Endothelial cell of umbilical vein (primary cell): Measurements from ENCODE around the gene DLG1. TPM values are rescaled to one million over a fixed set of nuclear protein-coding genes. Genes with fewer than 3 reads are reported as not detected.

Source experiments
- BruUV-seq: library from RNA; stranded (reverse); fragments of 400-500 nt; replicated peaks from 2 replicates; lab custom pipeline; 2021; lab: Mats Ljungman, UMichigan
- CTCF ChIA-PET: fragments of 300-600, 350-600 bp; sonication (Branson Sonifier 250); formaldehyde crosslinking; loops from one replicate; lab custom pipeline; 2021; ENCODE audit warnings: antibody characterized with exemption, inconsistent platforms; lab: Charles Lee
- POLR2A ChIA-PET: fragments of 300-600, 350-600 bp; sonication (Branson Sonifier 250); formaldehyde crosslinking; loops from one replicate; lab custom pipeline; 2021; ENCODE audit warnings: antibody characterized with exemption, inconsistent platforms; lab: Charles Lee
- DNase-seq: peaks from one replicate; pipeline ENCODE4 v3.0.0-alpha.2; 2011; ENCODE audit warnings: low read depth, low spot score
- FAIRE-seq: peaks from 2 replicates; lab custom pipeline; 2011; peaks lifted over from hg19 to GRCh38; lab: Jason Lieb, UNC
- H2AFZ ChIP-seq: 2 replicates; pipeline ENCODE4 v1.6.0; 2012; ENCODE audit warnings: low read depth, low read length, control low read depth, inconsistent platforms
- H3K27ac ChIP-seq: 2 replicates; pipeline ENCODE4 v1.5.1; 2011; ENCODE audit warnings: low read depth, mild to moderate bottlenecking, control low read depth, low read length, moderate library complexity; ENCODE audit not compliant: insufficient read depth
- H3K27me3 ChIP-seq, 2 experiments: 2 replicates each; pipeline versions ENCODE4 v1.6.0 to v1.6.1; 2011; ENCODE audit warnings: low read length in 2 of 2, mixed read lengths in 1 of 2; ENCODE audit not compliant: control insufficient read depth in 2 of 2, insufficient read depth in 2 of 2
- H3K36me3 ChIP-seq, 2 experiments: 2 replicates in 1 of 2; 3 replicates in 1 of 2; pipeline ENCODE4 v1.5.1; 2011; ENCODE audit warnings: low read length in 2 of 2, mild to moderate bottlenecking in 1 of 2, moderate library complexity in 1 of 2; ENCODE audit not compliant: control insufficient read depth in 2 of 2, insufficient read depth in 2 of 2; ENCODE audit errors: extremely low read depth in 1 of 2
- H3K4me1 ChIP-seq: 3 replicates; pipeline ENCODE4 v1.5.1; 2011; ENCODE audit warnings: mild to moderate bottlenecking, low read length; ENCODE audit not compliant: control insufficient read depth, insufficient read depth; ENCODE audit errors: extremely low read depth
- H3K4me2 ChIP-seq: 2 replicates; pipeline ENCODE4 v1.6.1; 2011; ENCODE audit warnings: low read length, control low read depth, mixed read lengths; ENCODE audit not compliant: insufficient read depth
- H3K4me3 ChIP-seq, 3 experiments: fragments of 200-600 bp in 1 of 3; sonication (generic), shearing (Covaris generic) in 1 of 3; replicated peaks in 1 of 3; 2 replicates each; pipeline ENCODE4 v1.5.1; 2011 to 2016; ENCODE audit warnings: control low read depth in 3 of 3, low read length in 3 of 3, mild to moderate bottlenecking in 2 of 3, inconsistent platforms in 1 of 3, low read depth in 1 of 3, moderate library complexity in 1 of 3; ENCODE audit not compliant: insufficient read depth in 1 of 3
- H3K79me2 ChIP-seq: 2 replicates; pipeline ENCODE4 v1.6.0; 2012; ENCODE audit warnings: low read length, inconsistent platforms; ENCODE audit not compliant: control insufficient read depth, insufficient read depth
- H3K9ac ChIP-seq: replicated peaks from 2 replicates; pipeline ENCODE3; 2011; ENCODE audit warnings: low read length, control low read depth; ENCODE audit not compliant: insufficient read depth; ENCODE audit errors: extremely low read depth
- H3K9me1 ChIP-seq: replicated peaks from 3 replicates; pipeline ENCODE4 v1.6.0; 2011; ENCODE audit warnings: mild to moderate bottlenecking, low read length; ENCODE audit not compliant: control insufficient read depth, insufficient read depth; ENCODE audit errors: extremely low read depth
- H3K9me3 ChIP-seq: replicated peaks from 2 replicates; pipeline ENCODE4 v1.5.1; 2012; ENCODE audit warnings: low read length, inconsistent platforms; ENCODE audit not compliant: control insufficient read depth, insufficient read depth
- H4K20me1 ChIP-seq: replicated peaks from 2 replicates; pipeline ENCODE3; 2011; ENCODE audit warnings: mild to moderate bottlenecking, low read length; ENCODE audit not compliant: control insufficient read depth, insufficient read depth; ENCODE audit errors: extremely low read depth
- EZH2 ChIP-seq: IDR thresholded peaks from 2 replicates; pipeline ENCODE4 v1.6.1; 2012; ENCODE audit warnings: borderline replicate concordance, low read depth, mild to moderate bottlenecking, moderate library complexity, low read length, inconsistent platforms; ENCODE audit not compliant: severe bottlenecking
- FOS ChIP-seq: IDR thresholded peaks from 2 replicates; pipeline ENCODE4 v1.6.1; 2011; ENCODE audit warnings: mild to moderate bottlenecking, low read length, moderate library complexity, borderline replicate concordance; ENCODE audit not compliant: insufficient read depth
- GATA2 ChIP-seq: IDR thresholded peaks from 2 replicates; pipeline ENCODE4 v1.7.0; 2011; ENCODE audit warnings: low read depth, mild to moderate bottlenecking, moderate library complexity, mixed read lengths, low read length; ENCODE audit not compliant: insufficient read length, insufficient read depth
- JUN ChIP-seq: IDR thresholded peaks from 2 replicates; pipeline ENCODE4 v1.6.1; 2011; ENCODE audit warnings: borderline replicate concordance, low read depth; ENCODE audit not compliant: insufficient read length, insufficient read depth
- MYC ChIP-seq: IDR thresholded peaks from one replicate; pipeline ENCODE4 v1.6.1; 2011; ENCODE audit warnings: mild to moderate bottlenecking, low read depth, low read length
- POLR2A ChIP-seq: IDR thresholded peaks from 2 replicates; pipeline ENCODE4 v1.6.1; 2012; ENCODE audit warnings: low read depth, mild to moderate bottlenecking, control low read depth, low read length
- POLR2AphosphoS5 ChIP-seq: IDR thresholded peaks from 2 replicates; pipeline ENCODE4 v1.6.1; 2012; ENCODE audit warnings: low read depth, mild to moderate bottlenecking, control low read depth, low read length, moderate library complexity; ENCODE audit not compliant: insufficient read depth
- dilution Hi-C: fragments of 300-500 bp; cut with MboI; formaldehyde crosslinking; loops from one replicate; pipeline ENCODE4 v1.15.0; 2019; ENCODE audit warnings: low sequenced_read_pairs; ENCODE audit not compliant: extremely low pct_ligation_motif_present
- intact Hi-C: fragments of 100-400 bp; cut with micrococcal nuclease; formaldehyde crosslinking; loops from one replicate; pipeline ENCODE4 v1.10.0; 2022
- polyA plus RNA-seq, 4 experiments: library from polyadenylated mRNA; depleted of rRNA in 3 of 4; stranded (reverse) in 3 of 4; unstranded in 1 of 4; fragments of >200 nt; gene quantifications; 2 replicates each; pipeline versions ENCODE4 v1.2.1 to v1.2.3, GENCODE V29; 2011 to 2012; ENCODE audit warnings: missing spikeins in 1 of 4
- total RNA-seq: library from RNA; stranded (reverse); gene quantifications from 2 replicates; pipeline ENCODE4 v1.2.3, GENCODE V29; 2021
- TF ChIP-seq, protein P1 (sequence below): IDR thresholded peaks from 2 replicates; pipeline ENCODE4 v1.6.1; 2011; ENCODE audit not compliant: insufficient read depth, insufficient read length
- TF ChIP-seq, protein P2 (sequence below), 2 donors: IDR thresholded peaks; 1 replicate in 1 of 2; 2 replicates in 1 of 2; pipeline ENCODE4 v1.5.1; 2011; ENCODE audit warnings: low read length in 2 of 2, mild to moderate bottlenecking in 2 of 2, moderate library complexity in 2 of 2, control low read depth in 1 of 2, inconsistent platforms in 1 of 2, low read depth in 1 of 2; ENCODE audit not compliant: insufficient read depth in 1 of 2; ENCODE audit errors: extremely low read depth in 1 of 2

DLG1 gene
- total and polyA plus RNA-seq, 2 donors (not counting 3 experiments of a cell fraction or from before 2014, with no cell fraction given), result 26.5 to 80.1 TPM

DNA sequence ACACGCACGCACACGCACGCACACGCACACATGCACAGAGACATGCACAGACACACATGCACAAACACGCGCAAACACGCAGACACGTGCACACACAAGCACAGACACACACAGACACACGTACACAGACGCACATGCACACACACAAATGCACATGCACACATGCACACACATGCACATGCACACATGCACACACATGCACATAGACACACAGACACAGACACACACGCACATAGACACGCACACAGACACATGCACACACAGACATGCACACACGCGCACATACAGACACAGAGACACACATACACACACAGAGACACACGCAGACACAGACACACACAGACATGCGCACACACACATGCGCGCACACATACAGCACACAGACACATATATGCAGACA, 303.4 kb downstream of the DLG1 start:
- BruUV-seq, result no TSS peak
- TF ChIP-seq JUN, result no peak
- no peak for TF ChIP-seq EZH2
- TF ChIP-seq GATA2, result no peak
- TF ChIP-seq POLR2A, result no peak
- TF ChIP-seq MYC, result no peak
- TF ChIP-seq FOS, result no peak
- ChIA-PET POLR2A (no interaction called here), CTCF (no interaction called here)
- Histone ChIP-seq H3K79me2 (no peaks in the 10 kb centered on the region), H3K4me3 (no peak overlapping the region), H3K9ac (no peak overlapping the region), H3K9me3 (no peaks in the 10 kb centered on the region), H2AFZ (no peak overlapping the region), H3K36me3 (no peaks in the 10 kb centered on the region), H3K27ac (no peak overlapping the region), H3K4me2 (no peak overlapping the region), H3K9me1 (no peaks in the 10 kb centered on the region), H3K27me3 (no peaks in the 10 kb centered on the region), H4K20me1 (no peaks in the 10 kb centered on the region), H3K4me1 (no peaks in the 10 kb centered on the region)
- DNase-seq (no peak), FAIRE-seq (no peak)
- dilution Hi-C loops, result no loop called here
- intact Hi-C loops, result no loop called here

DNA sequence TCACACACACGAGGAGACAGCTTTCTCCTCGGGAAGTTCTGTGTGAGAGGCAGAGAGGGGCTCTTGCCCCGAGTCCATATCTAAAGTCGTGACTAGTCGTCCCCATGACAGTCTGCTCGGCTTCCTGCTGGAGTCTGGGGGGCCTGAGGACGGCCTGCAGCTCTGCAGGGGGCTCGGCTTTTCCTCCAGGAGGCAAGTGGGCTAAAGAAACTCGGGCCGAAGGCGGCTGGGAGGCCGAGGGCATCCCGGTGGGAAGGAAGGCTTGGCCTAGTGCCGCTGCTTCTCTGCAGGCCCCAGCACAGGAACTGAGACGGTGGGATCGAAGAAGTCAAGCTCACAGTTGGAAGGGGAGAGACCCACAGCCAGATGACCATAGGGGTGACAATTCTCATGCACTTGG, 304.4 kb downstream of the DLG1 start:
- no peaks in the 10 kb centered on the region for H3K9me3 ChIP-seq
- H3K9me1 ChIP-seq, result no peaks in the 10 kb centered on the region
- no peaks in the 10 kb centered on the region for H4K20me1 ChIP-seq
- no peak overlapping the region for H2AFZ ChIP-seq
- no peaks in the 10 kb centered on the region for H3K4me1 ChIP-seq
- DNase-seq (no peak), FAIRE-seq (no peak)
- H3K27me3 ChIP-seq, result no peaks in the 10 kb centered on the region
- no TSS peak for BruUV-seq
- TF ChIP-seq POLR2A, result no peak
- no peak for TF ChIP-seq GATA2
- TF ChIP-seq, protein P1, sequence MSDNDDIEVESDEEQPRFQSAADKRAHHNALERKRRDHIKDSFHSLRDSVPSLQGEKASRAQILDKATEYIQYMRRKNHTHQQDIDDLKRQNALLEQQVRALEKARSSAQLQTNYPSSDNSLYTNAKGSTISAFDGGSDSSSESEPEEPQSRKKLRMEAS, result no peak
- TF ChIP-seq JUN, result no peak
- TF ChIP-seq MYC, result no peak
- no peak for TF ChIP-seq POLR2AphosphoS5
- no peak for TF ChIP-seq EZH2
- TF ChIP-seq, protein P2, sequence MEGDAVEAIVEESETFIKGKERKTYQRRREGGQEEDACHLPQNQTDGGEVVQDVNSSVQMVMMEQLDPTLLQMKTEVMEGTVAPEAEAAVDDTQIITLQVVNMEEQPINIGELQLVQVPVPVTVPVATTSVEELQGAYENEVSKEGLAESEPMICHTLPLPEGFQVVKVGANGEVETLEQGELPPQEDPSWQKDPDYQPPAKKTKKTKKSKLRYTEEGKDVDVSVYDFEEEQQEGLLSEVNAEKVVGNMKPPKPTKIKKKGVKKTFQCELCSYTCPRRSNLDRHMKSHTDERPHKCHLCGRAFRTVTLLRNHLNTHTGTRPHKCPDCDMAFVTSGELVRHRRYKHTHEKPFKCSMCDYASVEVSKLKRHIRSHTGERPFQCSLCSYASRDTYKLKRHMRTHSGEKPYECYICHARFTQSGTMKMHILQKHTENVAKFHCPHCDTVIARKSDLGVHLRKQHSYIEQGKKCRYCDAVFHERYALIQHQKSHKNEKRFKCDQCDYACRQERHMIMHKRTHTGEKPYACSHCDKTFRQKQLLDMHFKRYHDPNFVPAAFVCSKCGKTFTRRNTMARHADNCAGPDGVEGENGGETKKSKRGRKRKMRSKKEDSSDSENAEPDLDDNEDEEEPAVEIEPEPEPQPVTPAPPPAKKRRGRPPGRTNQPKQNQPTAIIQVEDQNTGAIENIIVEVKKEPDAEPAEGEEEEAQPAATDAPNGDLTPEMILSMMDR (IDR thresholded peaks at IDR 0.05; ENCODE audit: extremely low read depth in 1 of 2, insufficient read depth in 1 of 2, low read depth in 1 of 2, low read length in 2 of 2), result no peak
- TF ChIP-seq FOS, result no peak
- dilution Hi-C loops (no loop called here), intact Hi-C loops (no loop called here)
- H3K4me3 ChIP-seq, result no peak overlapping the region
- no peak overlapping the region for H3K4me2 ChIP-seq
- no peak overlapping the region for H3K9ac ChIP-seq
- H3K36me3 ChIP-seq, result no peaks in the 10 kb centered on the region
- POLR2A ChIA-PET, result interaction anchor here (1.4 kb wide), 1 partner anchor 9 kb away, joined by 3 read pairs; no protein-coding TSS in a partner anchor
- CTCF ChIA-PET, result interaction anchor here (1.4 kb wide), 1 partner anchor 9 kb away, joined by 5 read pairs; no protein-coding TSS in a partner anchor
- no peaks in the 10 kb centered on the region for H3K79me2 ChIP-seq
- no peak overlapping the region for H3K27ac ChIP-seq
